K562 (cell line): ENCODE data around the gene LBP. TPM values are rescaled to one million over a fixed set of nuclear protein-coding genes. Genes with fewer than 3 reads are reported as not detected.

Experiments
- ATAC-seq: fragments of 200-7000 bp; cut with Tn5 transposase; 3 replicates; pipeline ENCODE4 v1.9.1; 2020; ENCODE audit warnings: moderate library complexity
- BruUV-seq: library from RNA; stranded (reverse); fragments of 400-500 nt; replicated peaks from 2 replicates; lab custom pipeline; 2021; lab: Mats Ljungman, UMichigan
- CTCF ChIA-PET: fragments of 300-600 bp; formaldehyde crosslinking; extraction: SDS; loops from one replicate; lab custom pipeline; 2021; ENCODE audit warnings: low intra/inter-chr PET ratio; lab: Yijun Ruan, JAX
- POLR2A ChIA-PET: fragments of 300-600, 350-650 bp; sonication (Branson Sonifier 250); formaldehyde crosslinking; extraction: SDS; loops from one replicate; lab custom pipeline; 2021; ENCODE audit warnings: antibody characterized with exemption, inconsistent platforms; lab: Yijun Ruan, JAX
- DNase-seq, 4 experiments: peaks; one replicate each; pipeline versions ENCODE4 v3.0.0 to v3.0.0-alpha.2; 2011 to 2018; ENCODE audit warnings: low spot score in 3 of 4, mixed read lengths in 3 of 4; ENCODE audit errors: extremely low read depth in 1 of 4
- FAIRE-seq: peaks from 2 replicates; lab custom pipeline; 2011; peaks lifted over from hg19 to GRCh38; lab: Jason Lieb, UNC
- H2AFZ ChIP-seq: 2 replicates; pipeline ENCODE4 v1.6.0; 2011; ENCODE audit warnings: low read depth, low read length, control low read depth, inconsistent platforms
- H3K27ac ChIP-seq: fragments of 200-600 bp; 3 replicates; pipeline ENCODE4 v1.8.0; 2011; ENCODE audit warnings: low read depth, mild to moderate bottlenecking, control low read depth, inconsistent platforms, low read length, moderate library complexity, mixed read lengths; ENCODE audit errors: extremely low read depth
- H3K27me3 ChIP-seq, 2 experiments: fragments of 300-600 bp in 1 of 2; 2 replicates in 1 of 2; 3 replicates in 1 of 2; pipeline versions ENCODE4 v1.6.0 to v1.8.0; 2011; ENCODE audit warnings: inconsistent platforms in 2 of 2, low read length in 2 of 2, mild to moderate bottlenecking in 1 of 2, mixed read lengths in 1 of 2, moderate library complexity in 1 of 2; ENCODE audit not compliant: control insufficient read depth in 2 of 2, insufficient read depth in 2 of 2
- H3K36me3 ChIP-seq: fragments of 300-600 bp; 3 replicates; pipeline ENCODE4 v1.8.0; 2011; ENCODE audit warnings: mild to moderate bottlenecking, low read length, inconsistent platforms; ENCODE audit not compliant: control insufficient read depth, insufficient read depth
- H3K4me1 ChIP-seq, 2 experiments: fragments of 200-600 bp in 1 of 2; replicated peaks in 1 of 2; 2 replicates in 1 of 2; 3 replicates in 1 of 2; pipeline versions ENCODE4 v1.5.1 to v1.8.0; 2011; ENCODE audit warnings: inconsistent platforms in 2 of 2, low read length in 2 of 2, mild to moderate bottlenecking in 1 of 2, mixed read lengths in 1 of 2, moderate library complexity in 1 of 2; ENCODE audit not compliant: control insufficient read depth in 2 of 2, insufficient read depth in 2 of 2
- H3K4me2 ChIP-seq: 2 replicates; pipeline ENCODE4 v1.6.1; 2011; ENCODE audit warnings: low read length, control low read depth, inconsistent platforms, mixed read lengths; ENCODE audit not compliant: insufficient read depth
- H3K4me3 ChIP-seq: fragments of 200-600 bp; sonication (generic), shearing (Covaris generic); 2 replicates; pipeline ENCODE4 v1.5.1; 2016; ENCODE audit warnings: control low read depth, inconsistent platforms
- H3K79me2 ChIP-seq: fragments of 200-600 bp; 3 replicates; pipeline ENCODE4 v1.8.0; 2011; ENCODE audit warnings: low read length, inconsistent platforms; ENCODE audit not compliant: control insufficient read depth, insufficient read depth
- H3K9ac ChIP-seq, 2 experiments: 2 replicates each; pipeline versions ENCODE4 v1.6.0 to v1.6.1; 2011; ENCODE audit warnings: low read depth in 2 of 2, low read length in 2 of 2, control low read depth in 1 of 2, inconsistent platforms in 1 of 2, mild to moderate bottlenecking in 1 of 2, mixed read lengths in 1 of 2; ENCODE audit not compliant: insufficient read depth in 1 of 2
- H3K9me1 ChIP-seq: one replicate; pipeline ENCODE4 v1.6.0; 2011; ENCODE audit warnings: inconsistent platforms, mild to moderate bottlenecking, low read length, moderate library complexity; ENCODE audit not compliant: control insufficient read depth, insufficient read depth
- H3K9me3 ChIP-seq: replicated peaks from 2 replicates; pipeline ENCODE4 v1.5.1; 2011; ENCODE audit warnings: low read depth, low read length, inconsistent platforms; ENCODE audit not compliant: control insufficient read depth, insufficient read depth
- H4K20me1 ChIP-seq: replicated peaks from 2 replicates; pipeline ENCODE4 v1.6.1; 2011; ENCODE audit warnings: low read length, inconsistent platforms, mixed read lengths; ENCODE audit not compliant: control insufficient read depth, insufficient read depth
- C11orf30 ChIP-seq: fragments of 450-650 bp; IDR thresholded peaks from 2 replicates; pipeline ENCODE4 v1.6.1; 2016; ENCODE audit warnings: low read depth, mild to moderate bottlenecking
- CREB3L1 ChIP-seq: fragments of 450-650 bp; IDR thresholded peaks from 2 replicates; pipeline ENCODE4 v1.6.1; 2014; ENCODE audit warnings: low read depth, mild to moderate bottlenecking, moderate library complexity, borderline replicate concordance
- GABPB1 ChIP-seq: sonication (generic); formaldehyde crosslinking; IDR thresholded peaks from 2 replicates; pipeline ENCODE4 v1.8.0; 2022; ENCODE audit warnings: mild to moderate bottlenecking, missing genetic modification reagents
- GABPB2 ChIP-seq: fragments of 250-450 bp; sonication (Bioruptor Pico); conservative IDR thresholded peaks from 2 replicates; pipeline ENCODE4 v1.5.1; 2021; ENCODE audit warnings: mild to moderate bottlenecking
- HNRNPL ChIP-seq: fragments of 200-400 bp; formaldehyde crosslinking; IDR thresholded peaks from 2 replicates; pipeline ENCODE4 v1.6.1; 2017; ENCODE audit warnings: low read depth, mild to moderate bottlenecking, low read length
- SRSF7 ChIP-seq: fragments of 200-400 bp; formaldehyde crosslinking; optimal IDR thresholded peaks from 2 replicates; pipeline ENCODE3; 2017; ENCODE audit warnings: mild to moderate bottlenecking, low read depth, low read length
- ZZZ3 ChIP-seq: fragments of 450-650 bp; IDR thresholded peaks from 2 replicates; pipeline ENCODE4 v1.6.1; 2016; ENCODE audit warnings: antibody characterized with exemption, mild to moderate bottlenecking, moderate library complexity
- WGBS: fragments of 100-300 bp; shearing (Covaris generic); methylation state at CpG from one replicate; pipeline ENCODE4 v1.1.6; 2016; ENCODE audit warnings: low coverage, mixed read lengths; ENCODE audit not compliant: insufficient coverage; ENCODE audit errors: missing lambda C conversion rate; 5-methylcytosine and 5-hydroxymethylcytosine counted together
- in situ Hi-C: fragments of 300-500 bp; cut with MboI; formaldehyde crosslinking; loops from 4 replicates; pipeline ENCODE4 v1.15.0; 2018; ENCODE audit warnings: inconsistent platforms, mixed read lengths
- intact Hi-C: fragments of 100-400 bp; cut with micrococcal nuclease; formaldehyde crosslinking; loops from 2 replicates; pipeline ENCODE4 v1.14.2; 2022
- polyA plus RNA-seq, 8 experiments: library from polyadenylated mRNA; depleted of rRNA in 4 of 8; stranded (reverse) in 5 of 8; unstranded in 3 of 8; fragments of >200 nt; fragmentation: Nextera tagmentation in 2 of 8; fragmentation: Illumina TruSeq in 1 of 8; extraction: Ambion mirVana in 2 of 8; extraction: Trizol in 1 of 8; gene quantifications; 2 replicates each; pipeline versions ENCODE4 v1.2.1 to v1.2.3, GENCODE V29; 2011 to 2014; ENCODE audit warnings: inconsistent platforms in 1 of 8, missing spikeins in 1 of 8
- total RNA-seq, 7 experiments: library from RNA; depleted of rRNA in 6 of 7; stranded (reverse); fragments of >200 nt in 6 of 7; fragmentation: Illumina TruSeq in 2 of 7; extraction: Trizol in 2 of 7; gene quantifications; 2 replicates each; pipeline versions ENCODE4 v1.2.1 to v1.2.3, GENCODE V29; 2011 to 2021; ENCODE audit warnings: low replicate concordance in 1 of 7

The LBP gene
- total and polyA plus RNA-seq, 9 of the 15 experiments (the other 6 are each of a cell fraction or from before 2014, with no cell fraction given), result 0.06 to 0.31 (median 0.09) TPM; not detected in 3

DNA sequence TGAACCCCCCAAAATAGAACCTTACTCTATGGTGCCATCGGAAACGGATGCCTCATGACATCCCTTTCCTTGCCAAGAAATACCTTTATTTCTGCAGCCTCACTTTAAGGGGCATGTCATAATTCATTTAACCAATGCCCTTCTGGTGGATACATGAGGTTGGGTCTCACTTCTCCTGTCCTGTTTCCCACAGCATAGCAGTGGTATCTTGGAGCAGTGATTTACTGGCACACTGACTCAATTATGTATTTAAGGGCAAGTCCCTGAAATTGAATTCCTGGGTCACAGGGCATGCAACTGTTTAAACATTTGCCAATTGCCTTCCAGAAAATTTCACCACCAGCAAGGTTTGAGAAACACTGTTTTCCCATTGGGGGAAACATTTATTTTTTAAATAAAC lies 639 bp upstream of the LBP start:
- FAIRE-seq, result no peak
- peaks cover 24 to 25% of the 10 kb centered on the region in 2 experiments for H3K4me1 ChIP-seq
- H3K27me3 ChIP-seq, result peaks cover 0 to 9% of the 10 kb centered on the region in 2 experiments; a peak in 2 of 5 replicates
- H3K27ac ChIP-seq, result no peak overlapping the region
- intact Hi-C loops, result no loop called here
- POLR2A ChIA-PET, result no interaction called here
- no peak overlapping the region for H3K4me3 ChIP-seq
- H2AFZ ChIP-seq, result no peak overlapping the region
- no peak overlapping the region for H3K4me2 ChIP-seq
- H3K36me3 ChIP-seq, result no peaks in the 10 kb centered on the region
- no peak overlapping the region for H3K9ac ChIP-seq
- CTCF ChIA-PET, result no interaction called here
- DNase-seq, result no peak
- 27% methylated on average over 2 of the region's 2 CpGs for WGBS
- no peaks in the 10 kb centered on the region for H3K79me2 ChIP-seq
- BruUV-seq, result no TSS peak
- in situ Hi-C loops, result no loop called here
- H3K9me3 ChIP-seq, result no peaks in the 10 kb centered on the region
- H4K20me1 ChIP-seq, result no peaks in the 10 kb centered on the region
- no peak for ATAC-seq
- H3K9me1 ChIP-seq, result no peaks in the 10 kb centered on the region
- no peak for TF ChIP-seq GABPB1 (CRISPR knock-in tag)
- no peak for TF ChIP-seq ZZZ3
- no peak for TF ChIP-seq C11orf30
- no peak for TF ChIP-seq HNRNPL
- TF ChIP-seq CREB3L1, result no peak
- no peak for TF ChIP-seq SRSF7
- TF ChIP-seq GABPB2 (CRISPR knock-in tag), result no peak
